SK-N-SH treated with all-trans-retinoic acid at 6 μM for 48 hours (cell line): ENCODE results near the gene GTF2H4.
"Not testable (repeated sequence)": the region's sequence is repeated elsewhere in the genome, so short reads cannot be mapped to it uniquely, and the experiment has no call there.

ENCODE experiments used
- ATAC-seq: fragments of 200-7000 bp; cut with Tn5 transposase; 3 replicates; pipeline ENCODE4 v1.9.1; 2020; ENCODE audit warnings: mild to moderate bottlenecking, moderate library complexity
- ARNTL ChIP-seq: fragments of 450-650 bp; formaldehyde crosslinking; IDR thresholded peaks from 2 replicates; pipeline ENCODE4 v1.5.0; 2020; ENCODE audit warnings: low read depth, mild to moderate bottlenecking, moderate library complexity, borderline replicate concordance
- CREB5 ChIP-seq: fragments of 250-450 bp; sonication (Bioruptor Pico); IDR thresholded peaks from 2 replicates; pipeline ENCODE4 v1.5.1; 2020; ENCODE audit warnings: low read depth, mild to moderate bottlenecking, moderate library complexity
- CSDC2 ChIP-seq: fragments of 250-450 bp; sonication (Bioruptor Pico); IDR thresholded peaks from 2 replicates; pipeline ENCODE4 v1.5.0; 2020; ENCODE audit warnings: mild to moderate bottlenecking, moderate library complexity
- GLIS3 ChIP-seq: fragments of 250-450 bp; sonication (Bioruptor Pico); IDR thresholded peaks from 2 replicates; pipeline ENCODE4 v1.5.0; 2020; ENCODE audit warnings: mild to moderate bottlenecking, moderate library complexity
- ISL1 ChIP-seq: fragments of 250-450 bp; sonication (Bioruptor Pico); IDR thresholded peaks from 2 replicates; pipeline ENCODE4 v2.1.2; 2022; ENCODE audit warnings: mild to moderate bottlenecking, moderate library complexity
- OSR1 ChIP-seq: fragments of 250-450 bp; sonication (Bioruptor Pico); IDR thresholded peaks from 2 replicates; pipeline ENCODE4 v1.8.0; 2022; ENCODE audit warnings: moderate library complexity, mild to moderate bottlenecking, inconsistent platforms
- PATZ1 ChIP-seq: fragments of 250-450 bp; sonication (Bioruptor Pico); IDR thresholded peaks from 2 replicates; pipeline ENCODE4 v1.8.0; 2020; ENCODE audit warnings: mild to moderate bottlenecking, moderate library complexity, borderline replicate concordance
- PPARA ChIP-seq: fragments of 250-450 bp; sonication (Bioruptor Pico); IDR thresholded peaks from 2 replicates; pipeline ENCODE4 v1.5.0; 2020; ENCODE audit warnings: mild to moderate bottlenecking, borderline replicate concordance
- RARB ChIP-seq: fragments of 250-450 bp; sonication (Bioruptor Pico); IDR thresholded peaks from 2 replicates; pipeline ENCODE4 v1.8.0; 2021; ENCODE audit warnings: mild to moderate bottlenecking, moderate library complexity
- SNAI2 ChIP-seq: fragments of 250-450 bp; sonication (Bioruptor Pico); IDR thresholded peaks from 2 replicates; pipeline ENCODE4 v1.5.0; 2020; ENCODE audit warnings: mild to moderate bottlenecking, moderate library complexity
- TCF4 ChIP-seq: fragments of 250-450 bp; sonication (Bioruptor Pico); IDR thresholded peaks from 2 replicates; pipeline ENCODE4 v1.8.0; 2021; ENCODE audit warnings: mild to moderate bottlenecking, moderate library complexity, borderline replicate concordance
- TOX ChIP-seq: fragments of 250-450 bp; sonication (Bioruptor Pico); IDR thresholded peaks from 2 replicates; pipeline ENCODE4 v1.8.0; 2021; ENCODE audit warnings: mild to moderate bottlenecking, moderate library complexity, borderline replicate concordance
- ZFP3 ChIP-seq: fragments of 250-450 bp; sonication (Bioruptor Pico); IDR thresholded peaks from 2 replicates; pipeline ENCODE4 v1.5.0; 2020; ENCODE audit warnings: mild to moderate bottlenecking, moderate library complexity
- ZFP30 ChIP-seq: fragments of 450-650 bp; formaldehyde crosslinking; IDR thresholded peaks from 2 replicates; pipeline ENCODE4 v1.5.0; 2022; ENCODE audit warnings: mild to moderate bottlenecking, moderate library complexity
- ZNF565 ChIP-seq: fragments of 450-650 bp; formaldehyde crosslinking; conservative IDR thresholded peaks from 2 replicates; pipeline ENCODE4 v1.5.0; 2020; ENCODE audit warnings: low read depth, mild to moderate bottlenecking, moderate library complexity
- ZNF70 ChIP-seq: fragments of 450-650 bp; formaldehyde crosslinking; IDR thresholded peaks from 2 replicates; pipeline ENCODE4 v1.5.0; 2020; ENCODE audit warnings: mild to moderate bottlenecking, moderate library complexity
- ZNF8 ChIP-seq: fragments of 450-650 bp; formaldehyde crosslinking; IDR thresholded peaks from 2 replicates; pipeline ENCODE4 v1.5.0; 2020; ENCODE audit warnings: mild to moderate bottlenecking, moderate library complexity
- TF ChIP-seq, protein P1 (sequence below): fragments of 250-450 bp; sonication (Bioruptor Pico); IDR thresholded peaks from 2 replicates; pipeline ENCODE4 v1.8.0; 2021; ENCODE audit warnings: low read depth, mild to moderate bottlenecking, moderate library complexity, borderline replicate concordance
- TF ChIP-seq, protein P2 (sequence below): fragments of 250-450 bp; sonication (Bioruptor Pico); IDR thresholded peaks from 2 replicates; pipeline ENCODE4 v1.5.0; 2020; ENCODE audit warnings: mild to moderate bottlenecking, moderate library complexity

GTF2H4 gene

DNA sequence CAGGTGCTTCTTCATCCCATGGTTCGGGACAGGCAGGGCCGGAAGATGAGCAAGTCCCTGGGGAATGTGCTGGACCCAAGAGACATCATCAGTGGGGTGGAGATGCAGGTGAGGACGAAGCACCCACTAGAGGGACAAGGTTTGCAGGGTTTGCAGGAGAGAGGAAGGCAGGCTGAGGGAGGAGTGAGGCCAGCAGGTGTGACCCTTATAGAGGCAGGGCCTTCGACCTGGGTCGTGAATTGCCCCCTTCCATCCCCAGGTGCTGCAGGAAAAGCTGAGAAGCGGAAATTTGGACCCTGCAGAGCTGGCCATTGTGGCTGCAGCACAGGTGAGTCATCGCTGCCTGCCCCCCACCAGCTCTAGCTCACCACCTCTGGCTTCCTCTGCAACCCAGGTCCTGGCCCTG lies 14.4 kb downstream of the GTF2H4 start:
- no peak for ATAC-seq

GRCh38 chr6:30924040-30924627 lies 16.1 kb downstream of the GTF2H4 start:
- not testable (repeated sequence) for ATAC-seq

More for the DNA sequence above, 14.4 kb downstream of the GTF2H4 start:
- no peak for TF ChIP-seq ISL1 (CRISPR knock-in tag)
- no peak for TF ChIP-seq TOX (CRISPR knock-in tag)
- TF ChIP-seq ZNF565 (CRISPR knock-in tag), result no peak
- no peak for TF ChIP-seq SNAI2 (CRISPR knock-in tag)
- TF ChIP-seq OSR1 (CRISPR knock-in tag), result no peak
- TF ChIP-seq ZFP30 (CRISPR knock-in tag), result no peak
- no peak for TF ChIP-seq PPARA (CRISPR knock-in tag)
- TF ChIP-seq CSDC2 (CRISPR knock-in tag), result no peak
- TF ChIP-seq, all 23 proteins: peak for 0

GRCh38 chr6:30926644-30927043 lies 18.6 kb downstream of the GTF2H4 start:
- ATAC-seq, result peak; percentile 15; the same call in 2 of the 3 replicates
- no peak for TF ChIP-seq ZFP30 (CRISPR knock-in tag)
- TF ChIP-seq PPARA (CRISPR knock-in tag), result no peak
- TF ChIP-seq, protein P1, sequence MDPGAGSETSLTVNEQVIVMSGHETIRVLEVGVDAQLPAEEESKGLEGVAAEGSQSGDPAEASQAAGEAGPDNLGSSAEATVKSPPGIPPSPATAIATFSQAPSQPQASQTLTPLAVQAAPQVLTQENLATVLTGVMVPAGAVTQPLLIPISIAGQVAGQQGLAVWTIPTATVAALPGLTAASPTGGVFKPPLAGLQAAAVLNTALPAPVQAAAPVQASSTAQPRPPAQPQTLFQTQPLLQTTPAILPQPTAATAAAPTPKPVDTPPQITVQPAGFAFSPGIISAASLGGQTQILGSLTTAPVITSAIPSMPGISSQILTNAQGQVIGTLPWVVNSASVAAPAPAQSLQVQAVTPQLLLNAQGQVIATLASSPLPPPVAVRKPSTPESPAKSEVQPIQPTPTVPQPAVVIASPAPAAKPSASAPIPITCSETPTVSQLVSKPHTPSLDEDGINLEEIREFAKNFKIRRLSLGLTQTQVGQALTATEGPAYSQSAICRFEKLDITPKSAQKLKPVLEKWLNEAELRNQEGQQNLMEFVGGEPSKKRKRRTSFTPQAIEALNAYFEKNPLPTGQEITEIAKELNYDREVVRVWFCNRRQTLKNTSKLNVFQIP, result no peak
- TF ChIP-seq ZNF565 (CRISPR knock-in tag), result no peak
- no peak for TF ChIP-seq ISL1 (CRISPR knock-in tag)

DNA sequence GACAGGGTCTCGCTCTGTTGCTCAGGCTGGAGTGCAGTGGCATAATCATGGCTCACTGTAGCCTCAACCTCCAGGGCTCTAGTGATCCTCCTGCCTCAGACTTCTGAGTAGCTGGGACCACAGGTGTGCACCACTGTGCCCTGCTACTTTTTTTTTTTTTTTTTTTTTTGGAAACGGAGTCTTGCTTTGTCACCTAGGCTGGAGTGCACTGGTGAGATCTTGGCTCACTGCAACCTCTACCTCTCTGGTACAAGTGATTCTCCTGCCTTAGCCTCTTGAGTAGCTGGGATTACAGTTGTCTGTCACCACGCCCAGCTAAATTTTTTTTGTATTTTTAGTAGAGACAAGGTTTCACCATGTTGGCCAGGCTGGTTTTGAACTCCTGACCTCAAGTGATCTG lies 19.1 kb downstream of the GTF2H4 start:
- not testable (repeated sequence) for ATAC-seq

DNA sequence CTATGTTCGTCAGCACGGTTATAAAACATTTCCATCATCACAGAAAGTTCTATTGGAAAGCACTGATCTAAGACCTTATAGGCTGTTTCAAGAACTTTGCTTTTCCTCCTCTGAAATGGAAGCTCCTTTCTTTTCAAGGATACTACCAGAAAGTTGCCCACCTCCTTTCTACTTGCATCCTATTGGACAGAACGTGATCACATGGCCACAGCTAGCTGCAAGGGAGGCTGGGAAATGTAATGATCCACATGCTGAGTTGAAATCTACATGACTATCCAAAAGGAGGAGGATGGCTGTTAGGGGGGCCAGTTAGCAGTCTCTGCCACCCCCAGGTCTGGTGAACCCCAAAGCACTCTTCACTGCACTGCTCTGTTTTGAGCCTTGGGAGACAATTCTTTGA lies 20.7 kb downstream of the GTF2H4 start:
- no peak for ATAC-seq
- TF ChIP-seq ZNF8 (CRISPR knock-in tag) (no peak), SNAI2 (CRISPR knock-in tag) (no peak), ARNTL (no peak)

GRCh38 chr6:30930506-30930905 lies 22.5 kb downstream of the GTF2H4 start:
- no peak for ATAC-seq
- TF ChIP-seq ZNF8 (CRISPR knock-in tag), result no peak
- TF ChIP-seq RARB (CRISPR knock-in tag), result no peak
- TF ChIP-seq ZFP3, result no peak
- no peak for TF ChIP-seq TOX (CRISPR knock-in tag)
- no peak for TF ChIP-seq CSDC2 (CRISPR knock-in tag)
- TF ChIP-seq, protein P2, sequence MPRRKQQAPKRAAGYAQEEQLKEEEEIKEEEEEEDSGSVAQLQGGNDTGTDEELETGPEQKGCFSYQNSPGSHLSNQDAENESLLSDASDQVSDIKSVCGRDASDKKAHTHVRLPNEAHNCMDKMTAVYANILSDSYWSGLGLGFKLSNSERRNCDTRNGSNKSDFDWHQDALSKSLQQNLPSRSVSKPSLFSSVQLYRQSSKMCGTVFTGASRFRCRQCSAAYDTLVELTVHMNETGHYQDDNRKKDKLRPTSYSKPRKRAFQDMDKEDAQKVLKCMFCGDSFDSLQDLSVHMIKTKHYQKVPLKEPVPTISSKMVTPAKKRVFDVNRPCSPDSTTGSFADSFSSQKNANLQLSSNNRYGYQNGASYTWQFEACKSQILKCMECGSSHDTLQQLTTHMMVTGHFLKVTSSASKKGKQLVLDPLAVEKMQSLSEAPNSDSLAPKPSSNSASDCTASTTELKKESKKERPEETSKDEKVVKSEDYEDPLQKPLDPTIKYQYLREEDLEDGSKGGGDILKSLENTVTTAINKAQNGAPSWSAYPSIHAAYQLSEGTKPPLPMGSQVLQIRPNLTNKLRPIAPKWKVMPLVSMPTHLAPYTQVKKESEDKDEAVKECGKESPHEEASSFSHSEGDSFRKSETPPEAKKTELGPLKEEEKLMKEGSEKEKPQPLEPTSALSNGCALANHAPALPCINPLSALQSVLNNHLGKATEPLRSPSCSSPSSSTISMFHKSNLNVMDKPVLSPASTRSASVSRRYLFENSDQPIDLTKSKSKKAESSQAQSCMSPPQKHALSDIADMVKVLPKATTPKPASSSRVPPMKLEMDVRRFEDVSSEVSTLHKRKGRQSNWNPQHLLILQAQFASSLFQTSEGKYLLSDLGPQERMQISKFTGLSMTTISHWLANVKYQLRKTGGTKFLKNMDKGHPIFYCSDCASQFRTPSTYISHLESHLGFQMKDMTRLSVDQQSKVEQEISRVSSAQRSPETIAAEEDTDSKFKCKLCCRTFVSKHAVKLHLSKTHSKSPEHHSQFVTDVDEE (CRISPR knock-in tag), result no peak
- TF ChIP-seq, all 23 proteins: peak for 0

DNA sequence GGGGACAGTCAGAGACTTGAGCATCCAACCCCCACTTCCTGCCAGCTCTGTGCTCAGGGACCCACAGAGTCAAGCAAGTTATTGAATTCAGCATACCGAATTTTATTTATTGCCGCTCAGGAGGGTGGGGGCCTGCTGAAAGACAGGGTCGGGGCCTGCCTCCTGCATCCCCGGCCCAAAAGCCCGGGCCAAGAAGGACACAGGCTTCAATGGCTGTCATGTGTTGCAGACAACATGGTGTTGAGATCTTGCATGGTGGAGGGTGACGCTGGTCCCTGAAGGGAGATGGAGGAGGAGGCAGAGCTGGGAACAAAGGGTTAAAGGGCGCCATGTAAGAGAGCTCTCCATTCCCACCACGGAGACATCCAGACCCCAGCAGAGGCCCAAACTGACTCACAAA lies 23.3 kb downstream of the GTF2H4 start:
- ATAC-seq, result no peak

DNA sequence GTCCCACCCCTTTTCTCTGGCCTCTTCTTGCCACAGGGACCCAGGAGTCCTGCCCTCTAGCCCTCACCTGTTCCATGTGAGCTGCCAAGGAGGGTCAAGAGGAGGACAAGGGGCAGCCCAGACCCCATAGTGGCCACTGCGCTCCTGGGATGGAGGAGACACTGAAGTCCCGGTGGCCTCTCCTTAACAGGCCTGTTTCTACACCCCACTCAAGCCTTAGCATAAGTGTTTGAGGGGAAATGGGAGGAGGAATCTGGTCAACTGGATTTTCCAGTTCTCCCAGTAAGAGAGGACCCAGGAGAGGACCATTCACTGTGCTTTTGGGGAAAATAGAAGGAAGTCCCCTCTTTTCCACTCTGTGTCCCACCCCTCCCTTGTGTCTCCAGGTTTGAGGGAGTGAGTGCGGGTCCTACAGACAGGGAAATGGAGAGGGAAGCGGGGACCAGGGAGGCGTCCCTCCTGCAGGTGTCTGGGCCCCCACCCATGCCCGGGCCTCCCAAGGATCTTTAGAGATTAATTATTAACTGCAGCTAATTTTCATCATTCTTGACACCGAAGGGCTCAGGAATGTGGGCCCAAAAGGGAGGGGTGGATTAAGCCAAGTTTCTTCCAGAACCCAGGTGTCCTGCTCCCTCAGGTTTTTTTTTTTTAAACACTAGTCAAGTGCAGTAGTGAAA lies 24.1 kb downstream of the GTF2H4 start, which contains the start of gene SFTA2:
Gene SFTA2 (minus strand): TSS at position 202 of the 677 bp plus-strand sequence. CDS start 74 bp downstream, at position 128.
- no peak for ATAC-seq
- TF ChIP-seq CREB5 (CRISPR knock-in tag) (no peak), TCF4 (CRISPR knock-in tag) (no peak), ZNF70 (CRISPR knock-in tag) (no peak), PATZ1 (CRISPR knock-in tag) (no peak)

More for the DNA sequence above, 23.3 kb downstream of the GTF2H4 start:
- no peak for TF ChIP-seq TCF4 (CRISPR knock-in tag)
- TF ChIP-seq ZNF8 (CRISPR knock-in tag), result no peak
- no peak for TF ChIP-seq GLIS3 (CRISPR knock-in tag)
